ENCODE results near the gene SLC7A7.

- no peak for TF ChIP-seq POLR2A (IDR thresholded peaks at IDR 0.05)
- TF ChIP-seq, protein P1, sequence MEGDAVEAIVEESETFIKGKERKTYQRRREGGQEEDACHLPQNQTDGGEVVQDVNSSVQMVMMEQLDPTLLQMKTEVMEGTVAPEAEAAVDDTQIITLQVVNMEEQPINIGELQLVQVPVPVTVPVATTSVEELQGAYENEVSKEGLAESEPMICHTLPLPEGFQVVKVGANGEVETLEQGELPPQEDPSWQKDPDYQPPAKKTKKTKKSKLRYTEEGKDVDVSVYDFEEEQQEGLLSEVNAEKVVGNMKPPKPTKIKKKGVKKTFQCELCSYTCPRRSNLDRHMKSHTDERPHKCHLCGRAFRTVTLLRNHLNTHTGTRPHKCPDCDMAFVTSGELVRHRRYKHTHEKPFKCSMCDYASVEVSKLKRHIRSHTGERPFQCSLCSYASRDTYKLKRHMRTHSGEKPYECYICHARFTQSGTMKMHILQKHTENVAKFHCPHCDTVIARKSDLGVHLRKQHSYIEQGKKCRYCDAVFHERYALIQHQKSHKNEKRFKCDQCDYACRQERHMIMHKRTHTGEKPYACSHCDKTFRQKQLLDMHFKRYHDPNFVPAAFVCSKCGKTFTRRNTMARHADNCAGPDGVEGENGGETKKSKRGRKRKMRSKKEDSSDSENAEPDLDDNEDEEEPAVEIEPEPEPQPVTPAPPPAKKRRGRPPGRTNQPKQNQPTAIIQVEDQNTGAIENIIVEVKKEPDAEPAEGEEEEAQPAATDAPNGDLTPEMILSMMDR (IDR thresholded peaks at IDR 0.05 in 8 of 11, conservative IDR thresholded peaks at IDR 0.05 in 3 of 11) = no peak
Measured at GRCh38 chr14:22798528-22798927, 16.7 kb downstream of the SLC7A7 start.

Measured in spleen (tissue), 7 donors.